GM15510 (cell line): Measurements from ENCODE around the gene HBS1L.

Experiments
- POLR2A ChIP-seq: IDR thresholded peaks from 3 replicates; pipeline ENCODE4 v1.6.1; 2011; ENCODE audit warnings: borderline replicate concordance; ENCODE audit not compliant: insufficient read length; ENCODE audit errors: extremely low read depth

Gene HBS1L

GRCh38 chr6:134997133-134997995 is 57.3 kb downstream of the HBS1L start:
- TF ChIP-seq POLR2A, result no peak

DNA sequence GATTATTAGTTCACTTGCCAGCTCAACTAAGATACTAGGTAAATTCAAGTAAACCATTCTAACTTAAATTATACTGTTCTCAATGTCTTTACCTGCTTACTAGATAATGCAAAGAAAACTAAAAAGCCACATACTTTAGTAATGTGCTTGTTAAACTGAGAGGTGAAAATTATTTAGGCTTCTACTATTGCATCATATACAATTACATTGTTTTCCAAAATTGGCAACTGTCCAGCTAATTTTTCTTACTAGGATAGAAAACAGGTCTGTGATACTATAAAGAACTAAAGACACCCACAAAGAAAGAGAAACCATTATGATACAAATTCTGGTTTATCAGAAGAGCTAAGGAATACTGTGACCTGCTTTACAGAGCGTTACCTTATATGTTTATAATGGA is 59.1 kb downstream of the HBS1L start:
- no peak for TF ChIP-seq POLR2A

DNA sequence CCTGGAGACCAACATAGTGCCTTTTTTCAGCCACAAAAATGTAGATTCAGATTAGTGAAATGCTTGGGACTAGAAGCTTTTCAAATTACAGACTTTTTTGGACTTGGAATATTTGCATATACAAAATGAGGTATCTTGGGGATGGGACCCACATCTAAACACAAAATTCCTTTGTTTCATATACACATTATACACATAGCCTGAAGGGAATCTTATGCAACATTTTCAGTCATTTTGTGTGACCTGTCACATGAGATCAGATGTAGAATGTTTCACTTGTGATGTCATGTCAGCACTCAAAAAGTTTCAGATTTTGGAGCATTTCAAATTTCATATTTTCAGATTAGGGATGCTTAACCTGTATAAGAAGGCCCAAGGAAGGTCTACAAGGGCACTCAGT is 60.2 kb downstream of the HBS1L start:
- TF ChIP-seq POLR2A, result no peak

GRCh38 chr6:134992155-134992554 is 62.5 kb downstream of the HBS1L start:
- no peak for TF ChIP-seq POLR2A

DNA sequence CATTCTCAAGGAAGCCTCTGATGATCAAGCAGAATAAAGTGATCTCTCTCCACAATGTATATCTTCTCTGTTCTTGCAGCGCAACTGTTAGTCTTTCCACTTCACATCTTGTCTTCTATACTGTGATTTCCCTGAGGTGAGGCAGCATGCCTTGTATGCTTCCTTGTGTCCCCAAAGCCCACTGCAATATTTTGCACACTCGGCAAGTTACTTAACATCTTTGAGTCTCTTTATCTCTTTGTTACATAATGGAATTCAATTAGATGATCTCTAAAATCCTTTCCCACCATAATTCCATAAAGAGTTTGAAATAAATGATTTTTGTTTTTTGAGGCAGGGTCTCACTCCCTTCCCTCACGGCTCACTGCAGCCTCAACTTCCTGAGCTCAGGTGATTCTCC is 64.4 kb downstream of the HBS1L start:
- no peak for TF ChIP-seq POLR2A

GRCh38 chr6:134984821-134985220 is 69.8 kb downstream of the HBS1L start:
- TF ChIP-seq POLR2A, result no peak

DNA sequence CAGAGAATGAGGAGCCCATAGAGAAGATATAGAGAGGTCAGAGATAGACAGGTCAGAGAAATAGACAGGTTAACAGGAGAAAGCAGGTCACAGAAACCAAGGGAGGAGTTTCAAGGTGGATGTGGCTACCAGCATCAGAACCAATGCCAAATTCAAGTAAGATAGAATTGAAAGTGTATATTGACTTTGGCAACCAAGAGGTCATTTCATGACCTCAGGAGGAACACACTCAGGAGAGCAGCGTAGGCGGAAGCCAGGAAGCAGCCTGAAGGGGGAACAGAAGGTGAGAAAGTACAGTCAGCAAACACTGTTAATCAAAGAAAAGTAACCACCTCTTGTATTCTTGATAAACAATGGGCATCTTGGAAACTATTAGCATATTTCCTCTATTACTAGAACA is 70.8 kb downstream of the HBS1L start:
- no peak for TF ChIP-seq POLR2A

DNA sequence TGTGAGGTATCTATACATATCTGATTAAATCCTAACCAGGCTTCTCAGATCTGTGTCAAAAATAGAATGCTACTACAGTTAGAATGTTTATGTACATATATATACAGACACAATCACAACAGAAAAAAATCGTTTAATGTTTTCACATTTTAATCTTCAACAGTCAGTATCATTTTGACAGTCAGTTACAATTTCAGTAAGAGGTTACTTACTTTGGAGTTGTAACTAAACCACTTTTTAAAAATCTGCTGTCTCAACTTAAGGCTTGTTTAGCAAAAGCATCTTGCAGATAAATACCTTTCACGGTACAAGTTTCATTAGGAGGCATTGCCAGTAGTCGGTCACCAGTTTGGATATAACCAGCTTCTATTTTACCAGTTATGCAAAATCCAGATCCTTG is 72.5 kb downstream of the HBS1L start:
- TF ChIP-seq POLR2A, result no peak

DNA sequence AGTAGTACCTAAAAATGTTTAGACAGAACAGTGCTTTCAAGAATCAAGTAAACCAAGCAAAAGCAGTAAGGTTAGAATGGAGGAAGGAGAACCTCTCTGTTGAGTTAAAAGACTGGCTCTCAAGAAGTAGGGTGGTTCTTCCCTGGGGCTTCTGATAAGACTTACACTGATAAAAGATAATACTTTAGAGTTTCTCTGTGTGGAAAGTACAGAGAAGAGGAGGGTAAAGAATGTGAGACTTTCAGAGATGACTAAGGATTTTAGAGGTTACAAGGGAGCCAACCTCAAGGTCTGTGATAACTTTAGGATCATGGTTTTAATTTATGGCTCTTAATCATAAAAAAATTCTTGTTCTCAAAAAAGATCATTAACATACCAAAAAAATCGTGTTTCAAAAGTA is 73.8 kb downstream of the HBS1L start:
- TF ChIP-seq POLR2A, result no peak

- no peak for TF ChIP-seq POLR2A
Observed at GRCh38 chr6:134979142-134979541, 75.5 kb downstream of the HBS1L start.

- TF ChIP-seq POLR2A, result no peak
Observed at GRCh38 chr6:134974370-134974769, 80.3 kb downstream of the HBS1L start.

- no peak for TF ChIP-seq POLR2A
Observed at GRCh38 chr6:134967711-134968110, 86.9 kb downstream of the HBS1L start.

GRCh38 chr6:134964451-134965203 is 90.0 kb downstream of the HBS1L start:
- TF ChIP-seq POLR2A, result no peak

- TF ChIP-seq POLR2A, result no peak
Observed at GRCh38 chr6:134962421-134962820, 92.2 kb downstream of the HBS1L start.

- no peak for TF ChIP-seq POLR2A
Observed at GRCh38 chr6:134961366-134961765, 93.3 kb downstream of the HBS1L start.

- no peak for TF ChIP-seq POLR2A
Observed at GRCh38 chr6:134959603-134960002, 95.0 kb downstream of the HBS1L start.

- no peak for TF ChIP-seq POLR2A
Observed at GRCh38 chr6:134956676-134957075, 97.9 kb downstream of the HBS1L start.

- no peak for TF ChIP-seq POLR2A
Observed at GRCh38 chr6:134956032-134956431, 98.6 kb downstream of the HBS1L start.
